GM23338 (cell line): Measurements from ENCODE around the gene ATAD3B. TPM values are rescaled to one million over a fixed set of nuclear protein-coding genes. Genes with fewer than 3 reads are reported as not detected.

Experiments used
- ATAC-seq: fragments of 200-7000 bp; cut with Tn5 transposase; 3 replicates; pipeline ENCODE4 v1.9.1; 2020
- DNase-seq: peaks from one replicate; pipeline ENCODE4 v3.0.0-alpha.2; 2015; ENCODE audit warnings: low spot score
- H2AFZ ChIP-seq: fragments of 200-600 bp; sonication (generic); 2 replicates; pipeline ENCODE4 v1.8.0; 2016; ENCODE audit warnings: antibody characterized with exemption, mild to moderate bottlenecking, moderate library complexity
- H3F3A ChIP-seq: fragments of 200-600 bp; sonication (generic); replicated peaks from 2 replicates; pipeline ENCODE4 v1.8.0; 2017; ENCODE audit warnings: antibody characterized with exemption, mixed run types, low read depth
- H3K27ac ChIP-seq: fragments of 200-600 bp; sonication (generic); 2 replicates; pipeline ENCODE4 v1.6.1; 2016; ENCODE audit warnings: low read depth
- H3K27me3 ChIP-seq: fragments of 200-600 bp; sonication (generic); 2 replicates; pipeline ENCODE4 v1.8.0; 2016; ENCODE audit warnings: mild to moderate bottlenecking, mixed run types, moderate library complexity; ENCODE audit not compliant: insufficient read depth
- H3K36me3 ChIP-seq: fragments of 200-600 bp; sonication (generic); 2 replicates; pipeline ENCODE4 v1.8.0; 2016; ENCODE audit warnings: mild to moderate bottlenecking; ENCODE audit not compliant: insufficient read depth
- H3K4me1 ChIP-seq: fragments of 200-600 bp; sonication (generic); 2 replicates; pipeline ENCODE4 v1.8.0; 2016; ENCODE audit warnings: mild to moderate bottlenecking, moderate library complexity; ENCODE audit not compliant: insufficient read depth
- H3K4me2 ChIP-seq: fragments of 200-600 bp; sonication (generic); 2 replicates; pipeline ENCODE4 v1.7.1; 2017; ENCODE audit warnings: mixed run types
- H3K4me3 ChIP-seq: fragments of 200-600 bp; sonication (generic); 2 replicates; pipeline ENCODE4 v1.6.1; 2016; ENCODE audit warnings: mixed run types
- H3K79me2 ChIP-seq: fragments of 200-600 bp; sonication (generic); replicated peaks from 2 replicates; pipeline ENCODE4 v1.8.0; 2017; ENCODE audit warnings: mild to moderate bottlenecking; ENCODE audit not compliant: insufficient read depth
- H3K9me2 ChIP-seq: fragments of 200-600 bp; sonication (generic); 2 replicates; pipeline ENCODE4 v1.8.0; 2017; ENCODE audit not compliant: insufficient read depth
- H4K20me1 ChIP-seq: fragments of 200-600 bp; sonication (generic); replicated peaks from 2 replicates; pipeline ENCODE4 v1.8.0; 2017; ENCODE audit warnings: mild to moderate bottlenecking; ENCODE audit not compliant: insufficient read depth
- H3K27ac Mint-ChIP-seq: 2 replicates; pipeline ENCODE4 v1.8.0; 2020; ENCODE audit warnings: inconsistent platforms, mild to moderate bottlenecking, moderate library complexity, mixed read lengths
- H3K27me3 Mint-ChIP-seq: 3 replicates; pipeline ENCODE4 v1.8.0; 2022; ENCODE audit warnings: low read depth, mild to moderate bottlenecking, moderate library complexity, mixed read lengths, inconsistent platforms; ENCODE audit not compliant: insufficient read depth, poor library complexity
- H3K36me3 Mint-ChIP-seq: 3 replicates; pipeline ENCODE4 v1.8.0; 2021; ENCODE audit warnings: low read depth, mild to moderate bottlenecking, inconsistent platforms, moderate library complexity, mixed read lengths
- H3K4me1 Mint-ChIP-seq: 3 replicates; pipeline ENCODE4 v1.8.0; 2020; ENCODE audit warnings: mild to moderate bottlenecking, inconsistent platforms, mixed read lengths
- H3K4me3 Mint-ChIP-seq: 3 replicates; pipeline ENCODE4 v1.8.0; 2021; ENCODE audit warnings: moderate library complexity, mild to moderate bottlenecking, inconsistent platforms, mixed read lengths
- H3K9me3 Mint-ChIP-seq: 3 replicates; pipeline ENCODE4 v1.8.0; 2020; ENCODE audit warnings: moderate library complexity, mild to moderate bottlenecking, inconsistent platforms, mixed read lengths
- CREB1 ChIP-seq: fragments of 250-450 bp; sonication (Bioruptor Pico); IDR thresholded peaks from 2 replicates; pipeline ENCODE4 v1.5.0; 2020; ENCODE audit warnings: low read depth, mild to moderate bottlenecking, moderate library complexity
- EZH2 ChIP-seq: fragments of 200-600 bp; sonication (generic); IDR thresholded peaks from one replicate; pipeline ENCODE4 v1.8.0; 2017; ENCODE audit warnings: antibody characterized with exemption, mild to moderate bottlenecking, low read depth; ENCODE audit not compliant: unreplicated experiment
- EZH2phosphoT487 ChIP-seq: fragments of 200-600 bp; sonication (generic); IDR thresholded peaks from one replicate; pipeline ENCODE4 v1.8.1; 2018; ENCODE audit warnings: antibody characterized with exemption; ENCODE audit not compliant: unreplicated experiment
- JUNB ChIP-seq: IDR thresholded peaks from one replicate; pipeline ENCODE4 v1.6.1; 2016; ENCODE audit warnings: antibody characterized with exemption; ENCODE audit not compliant: unreplicated experiment
- NANOG ChIP-seq: IDR thresholded peaks from 2 replicates; pipeline ENCODE4 v1.6.1; 2016; ENCODE audit warnings: antibody characterized with exemption, borderline replicate concordance
- POLR2AphosphoS5 ChIP-seq: IDR thresholded peaks from 2 replicates; pipeline ENCODE4 v1.6.1; 2016; ENCODE audit warnings: antibody characterized with exemption, low read depth
- STAT1 ChIP-seq: IDR thresholded peaks from one replicate; pipeline ENCODE4 v1.6.1; 2016; ENCODE audit warnings: antibody characterized with exemption; ENCODE audit not compliant: unreplicated experiment
- ZNF114 ChIP-seq: fragments of 250-450 bp; sonication (Bioruptor Pico); IDR thresholded peaks from 2 replicates; pipeline ENCODE4 v1.5.0; 2020; ENCODE audit warnings: mild to moderate bottlenecking, moderate library complexity
- ZNF331 ChIP-seq: fragments of 250-450 bp; sonication (Bioruptor Pico); IDR thresholded peaks from 2 replicates; pipeline ENCODE4 v1.5.0; 2020; ENCODE audit warnings: low read depth, mild to moderate bottlenecking, moderate library complexity
- polyA plus RNA-seq: library from polyadenylated mRNA; unstranded; fragments of >200 nt; fragmentation: Nextera tagmentation; extraction: Ambion mirVana; gene quantifications from 2 replicates; pipeline ENCODE4 v1.2.1, GENCODE V29; 2016
- total RNA-seq: library from RNA; depleted of rRNA; stranded (reverse); fragments of >200 nt; shearing (Covaris generic); gene quantifications from 2 replicates; pipeline ENCODE4 v1.2.3, GENCODE V29; 2014
- TF ChIP-seq, protein P1 (sequence below): IDR thresholded peaks from 2 replicates; pipeline ENCODE4 v1.6.1; 2016; ENCODE audit warnings: antibody characterized with exemption
- TF ChIP-seq, protein P2 (sequence below): fragments of 250-450 bp; sonication (Bioruptor Pico); IDR thresholded peaks from 2 replicates; pipeline ENCODE4 v1.5.0; 2020; ENCODE audit warnings: mild to moderate bottlenecking, moderate library complexity
- TF ChIP-seq, protein P3 (sequence below): IDR thresholded peaks from one replicate; pipeline ENCODE4 v1.6.1; 2018; ENCODE audit warnings: antibody characterized with exemption; ENCODE audit not compliant: unreplicated experiment
- TF ChIP-seq, protein P4 (sequence below), 2 experiments: fragments of 200-600 bp in 1 of 2; sonication (generic) in 1 of 2; conservative IDR thresholded peaks; 2 replicates each; pipeline versions ENCODE4 v1.5.1 to v1.6.1; 2016 to 2017; ENCODE audit warnings: antibody characterized with exemption in 2 of 2, low read depth in 2 of 2, mild to moderate bottlenecking in 2 of 2, moderate library complexity in 1 of 2

The ATAD3B gene
- total and polyA plus RNA-seq, 2 experiments from 2014 or later: 37.8 to 63.4 TPM

DNA sequence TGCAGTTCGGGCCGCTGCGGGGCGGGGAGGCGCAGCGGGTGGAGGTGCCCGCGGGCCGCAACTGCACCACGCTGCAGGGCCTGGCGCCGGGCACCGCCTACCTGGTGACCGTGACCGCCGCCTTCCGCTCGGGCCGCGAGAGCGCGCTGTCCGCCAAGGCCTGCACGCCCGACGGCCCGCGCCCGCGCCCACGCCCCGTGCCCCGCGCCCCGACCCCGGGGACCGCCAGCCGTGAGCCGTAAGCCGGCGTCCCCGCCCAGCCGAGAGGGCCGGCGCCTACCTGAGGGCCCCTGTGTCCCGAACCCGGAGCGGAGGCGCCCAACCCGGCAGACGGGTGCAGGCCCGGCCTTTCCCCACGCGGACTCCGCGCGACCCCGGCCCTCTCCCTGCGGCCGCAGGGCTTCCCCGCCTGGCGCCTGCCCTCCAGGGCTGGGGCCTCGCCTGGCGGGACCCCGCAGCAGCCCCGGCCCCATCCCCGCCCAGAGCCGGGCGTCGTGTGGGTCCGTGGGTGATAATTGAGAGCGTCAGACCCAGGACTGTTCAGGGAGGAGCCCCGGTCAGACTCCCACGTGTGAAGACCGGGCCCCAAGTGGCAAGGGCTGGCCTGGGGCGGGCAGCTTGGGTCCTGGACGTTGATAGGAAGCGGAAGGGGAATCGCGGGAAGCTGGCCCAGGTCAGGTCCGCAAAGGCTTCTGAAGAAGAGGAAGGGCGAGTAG, 31.9 kb upstream of the ATAD3B start:
- Histone ChIP-seq H4K20me1 (no peaks in the 10 kb centered on the region), H3F3A (peaks cover 14% of the 10 kb centered on the region; the same call in 1 of the 2 replicates), H3K9me2 (no peaks in the 10 kb centered on the region), H3K27me3 (no peaks in the 10 kb centered on the region), H3K4me3 (no peak overlapping the region), H3K4me1 (peaks cover 4% of the 10 kb centered on the region; the same call in 1 of the 2 replicates), H3K79me2 (0 out of 2 replicates have a peak, but pooled peaks cover 2% of the 10 kb centered on the region), H3K4me2 (no peak overlapping the region), H3K27ac (no peak overlapping the region), H3K36me3 (no peaks in the 10 kb centered on the region), H2AFZ (no peak overlapping the region)
- peak; percentile 60 for DNase-seq
- no peak for ATAC-seq
- Mint-ChIP-seq H3K27me3 (peaks cover 15% of the 10 kb centered on the region), H3K36me3 (peaks cover 4% of the 10 kb centered on the region; the same call in 2 of the 3 replicates), H3K27ac (no peak overlapping the region), H3K4me3 (no peak overlapping the region), H3K4me1 (peaks cover 11% of the 10 kb centered on the region), H3K9me3 (no peaks in the 10 kb centered on the region)
- TF ChIP-seq JUNB (no peak), NANOG (no peak), ZNF114 (CRISPR knock-in tag) (no peak), EZH2 (no peak), CREB1 (CRISPR knock-in tag) (no peak), POLR2AphosphoS5 (no peak), STAT1 (no peak), EZH2phosphoT487 (no peak), ZNF331 (CRISPR knock-in tag) (no peak)
- TF ChIP-seq, protein P1, sequence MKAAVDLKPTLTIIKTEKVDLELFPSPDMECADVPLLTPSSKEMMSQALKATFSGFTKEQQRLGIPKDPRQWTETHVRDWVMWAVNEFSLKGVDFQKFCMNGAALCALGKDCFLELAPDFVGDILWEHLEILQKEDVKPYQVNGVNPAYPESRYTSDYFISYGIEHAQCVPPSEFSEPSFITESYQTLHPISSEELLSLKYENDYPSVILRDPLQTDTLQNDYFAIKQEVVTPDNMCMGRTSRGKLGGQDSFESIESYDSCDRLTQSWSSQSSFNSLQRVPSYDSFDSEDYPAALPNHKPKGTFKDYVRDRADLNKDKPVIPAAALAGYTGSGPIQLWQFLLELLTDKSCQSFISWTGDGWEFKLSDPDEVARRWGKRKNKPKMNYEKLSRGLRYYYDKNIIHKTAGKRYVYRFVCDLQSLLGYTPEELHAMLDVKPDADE: no peak
- TF ChIP-seq, protein P2, sequence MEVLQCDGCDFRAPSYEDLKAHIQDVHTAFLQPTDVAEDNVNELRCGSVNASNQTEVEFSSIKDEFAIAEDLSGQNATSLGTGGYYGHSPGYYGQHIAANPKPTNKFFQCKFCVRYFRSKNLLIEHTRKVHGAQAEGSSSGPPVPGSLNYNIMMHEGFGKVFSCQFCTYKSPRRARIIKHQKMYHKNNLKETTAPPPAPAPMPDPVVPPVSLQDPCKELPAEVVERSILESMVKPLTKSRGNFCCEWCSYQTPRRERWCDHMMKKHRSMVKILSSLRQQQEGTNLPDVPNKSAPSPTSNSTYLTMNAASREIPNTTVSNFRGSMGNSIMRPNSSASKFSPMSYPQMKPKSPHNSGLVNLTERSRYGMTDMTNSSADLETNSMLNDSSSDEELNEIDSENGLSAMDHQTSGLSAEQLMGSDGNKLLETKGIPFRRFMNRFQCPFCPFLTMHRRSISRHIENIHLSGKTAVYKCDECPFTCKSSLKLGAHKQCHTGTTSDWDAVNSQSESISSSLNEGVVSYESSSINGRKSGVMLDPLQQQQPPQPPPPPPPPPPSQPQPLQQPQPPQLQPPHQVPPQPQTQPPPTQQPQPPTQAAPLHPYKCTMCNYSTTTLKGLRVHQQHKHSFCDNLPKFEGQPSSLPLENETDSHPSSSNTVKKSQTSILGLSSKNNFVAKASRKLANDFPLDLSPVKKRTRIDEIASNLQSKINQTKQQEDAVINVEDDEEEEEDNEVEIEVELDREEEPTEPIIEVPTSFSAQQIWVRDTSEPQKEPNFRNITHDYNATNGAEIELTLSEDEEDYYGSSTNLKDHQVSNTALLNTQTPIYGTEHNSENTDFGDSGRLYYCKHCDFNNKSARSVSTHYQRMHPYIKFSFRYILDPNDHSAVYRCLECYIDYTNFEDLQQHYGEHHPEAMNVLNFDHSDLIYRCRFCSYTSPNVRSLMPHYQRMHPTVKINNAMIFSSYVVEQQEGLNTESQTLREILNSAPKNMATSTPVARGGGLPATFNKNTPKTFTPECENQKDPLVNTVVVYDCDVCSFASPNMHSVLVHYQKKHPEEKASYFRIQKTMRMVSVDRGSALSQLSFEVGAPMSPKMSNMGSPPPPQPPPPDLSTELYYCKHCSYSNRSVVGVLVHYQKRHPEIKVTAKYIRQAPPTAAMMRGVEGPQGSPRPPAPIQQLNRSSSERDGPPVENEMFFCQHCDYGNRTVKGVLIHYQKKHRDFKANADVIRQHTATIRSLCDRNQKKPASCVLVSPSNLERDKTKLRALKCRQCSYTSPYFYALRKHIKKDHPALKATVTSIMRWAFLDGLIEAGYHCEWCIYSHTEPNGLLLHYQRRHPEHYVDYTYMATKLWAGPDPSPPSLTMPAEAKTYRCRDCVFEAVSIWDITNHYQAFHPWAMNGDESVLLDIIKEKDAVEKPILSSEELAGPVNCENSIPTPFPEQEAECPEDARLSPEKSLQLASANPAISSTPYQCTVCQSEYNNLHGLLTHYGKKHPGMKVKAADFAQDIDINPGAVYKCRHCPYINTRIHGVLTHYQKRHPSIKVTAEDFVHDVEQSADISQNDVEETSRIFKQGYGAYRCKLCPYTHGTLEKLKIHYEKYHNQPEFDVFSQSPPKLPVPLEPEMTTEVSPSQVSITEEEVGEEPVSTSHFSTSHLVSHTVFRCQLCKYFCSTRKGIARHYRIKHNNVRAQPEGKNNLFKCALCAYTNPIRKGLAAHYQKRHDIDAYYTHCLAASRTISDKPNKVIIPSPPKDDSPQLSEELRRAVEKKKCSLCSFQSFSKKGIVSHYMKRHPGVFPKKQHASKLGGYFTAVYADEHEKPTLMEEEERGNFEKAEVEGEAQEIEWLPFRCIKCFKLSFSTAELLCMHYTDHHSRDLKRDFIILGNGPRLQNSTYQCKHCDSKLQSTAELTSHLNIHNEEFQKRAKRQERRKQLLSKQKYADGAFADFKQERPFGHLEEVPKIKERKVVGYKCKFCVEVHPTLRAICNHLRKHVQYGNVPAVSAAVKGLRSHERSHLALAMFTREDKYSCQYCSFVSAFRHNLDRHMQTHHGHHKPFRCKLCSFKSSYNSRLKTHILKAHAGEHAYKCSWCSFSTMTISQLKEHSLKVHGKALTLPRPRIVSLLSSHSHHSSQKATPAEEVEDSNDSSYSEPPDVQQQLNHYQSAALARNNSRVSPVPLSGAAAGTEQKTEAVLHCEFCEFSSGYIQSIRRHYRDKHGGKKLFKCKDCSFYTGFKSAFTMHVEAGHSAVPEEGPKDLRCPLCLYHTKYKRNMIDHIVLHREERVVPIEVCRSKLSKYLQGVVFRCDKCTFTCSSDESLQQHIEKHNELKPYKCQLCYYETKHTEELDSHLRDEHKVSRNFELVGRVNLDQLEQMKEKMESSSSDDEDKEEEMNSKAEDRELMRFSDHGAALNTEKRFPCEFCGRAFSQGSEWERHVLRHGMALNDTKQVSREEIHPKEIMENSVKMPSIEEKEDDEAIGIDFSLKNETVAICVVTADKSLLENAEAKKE: no peak
- TF ChIP-seq, protein P3, sequence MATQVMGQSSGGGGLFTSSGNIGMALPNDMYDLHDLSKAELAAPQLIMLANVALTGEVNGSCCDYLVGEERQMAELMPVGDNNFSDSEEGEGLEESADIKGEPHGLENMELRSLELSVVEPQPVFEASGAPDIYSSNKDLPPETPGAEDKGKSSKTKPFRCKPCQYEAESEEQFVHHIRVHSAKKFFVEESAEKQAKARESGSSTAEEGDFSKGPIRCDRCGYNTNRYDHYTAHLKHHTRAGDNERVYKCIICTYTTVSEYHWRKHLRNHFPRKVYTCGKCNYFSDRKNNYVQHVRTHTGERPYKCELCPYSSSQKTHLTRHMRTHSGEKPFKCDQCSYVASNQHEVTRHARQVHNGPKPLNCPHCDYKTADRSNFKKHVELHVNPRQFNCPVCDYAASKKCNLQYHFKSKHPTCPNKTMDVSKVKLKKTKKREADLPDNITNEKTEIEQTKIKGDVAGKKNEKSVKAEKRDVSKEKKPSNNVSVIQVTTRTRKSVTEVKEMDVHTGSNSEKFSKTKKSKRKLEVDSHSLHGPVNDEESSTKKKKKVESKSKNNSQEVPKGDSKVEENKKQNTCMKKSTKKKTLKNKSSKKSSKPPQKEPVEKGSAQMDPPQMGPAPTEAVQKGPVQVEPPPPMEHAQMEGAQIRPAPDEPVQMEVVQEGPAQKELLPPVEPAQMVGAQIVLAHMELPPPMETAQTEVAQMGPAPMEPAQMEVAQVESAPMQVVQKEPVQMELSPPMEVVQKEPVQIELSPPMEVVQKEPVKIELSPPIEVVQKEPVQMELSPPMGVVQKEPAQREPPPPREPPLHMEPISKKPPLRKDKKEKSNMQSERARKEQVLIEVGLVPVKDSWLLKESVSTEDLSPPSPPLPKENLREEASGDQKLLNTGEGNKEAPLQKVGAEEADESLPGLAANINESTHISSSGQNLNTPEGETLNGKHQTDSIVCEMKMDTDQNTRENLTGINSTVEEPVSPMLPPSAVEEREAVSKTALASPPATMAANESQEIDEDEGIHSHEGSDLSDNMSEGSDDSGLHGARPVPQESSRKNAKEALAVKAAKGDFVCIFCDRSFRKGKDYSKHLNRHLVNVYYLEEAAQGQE: no peak
- TF ChIP-seq, protein P4, sequence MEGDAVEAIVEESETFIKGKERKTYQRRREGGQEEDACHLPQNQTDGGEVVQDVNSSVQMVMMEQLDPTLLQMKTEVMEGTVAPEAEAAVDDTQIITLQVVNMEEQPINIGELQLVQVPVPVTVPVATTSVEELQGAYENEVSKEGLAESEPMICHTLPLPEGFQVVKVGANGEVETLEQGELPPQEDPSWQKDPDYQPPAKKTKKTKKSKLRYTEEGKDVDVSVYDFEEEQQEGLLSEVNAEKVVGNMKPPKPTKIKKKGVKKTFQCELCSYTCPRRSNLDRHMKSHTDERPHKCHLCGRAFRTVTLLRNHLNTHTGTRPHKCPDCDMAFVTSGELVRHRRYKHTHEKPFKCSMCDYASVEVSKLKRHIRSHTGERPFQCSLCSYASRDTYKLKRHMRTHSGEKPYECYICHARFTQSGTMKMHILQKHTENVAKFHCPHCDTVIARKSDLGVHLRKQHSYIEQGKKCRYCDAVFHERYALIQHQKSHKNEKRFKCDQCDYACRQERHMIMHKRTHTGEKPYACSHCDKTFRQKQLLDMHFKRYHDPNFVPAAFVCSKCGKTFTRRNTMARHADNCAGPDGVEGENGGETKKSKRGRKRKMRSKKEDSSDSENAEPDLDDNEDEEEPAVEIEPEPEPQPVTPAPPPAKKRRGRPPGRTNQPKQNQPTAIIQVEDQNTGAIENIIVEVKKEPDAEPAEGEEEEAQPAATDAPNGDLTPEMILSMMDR (conservative IDR thresholded peaks at IDR 0.05; ENCODE audit: low read depth in 2 of 2): no peak
